ENCODE results near the gene RPS17. TPM values are rescaled to one million over a fixed set of nuclear protein-coding genes. Genes with fewer than 3 reads are reported as not detected.

RPS17 gene
- total RNA-seq, 1 donor from 2014 or later = 2,069 TPM

DNA sequence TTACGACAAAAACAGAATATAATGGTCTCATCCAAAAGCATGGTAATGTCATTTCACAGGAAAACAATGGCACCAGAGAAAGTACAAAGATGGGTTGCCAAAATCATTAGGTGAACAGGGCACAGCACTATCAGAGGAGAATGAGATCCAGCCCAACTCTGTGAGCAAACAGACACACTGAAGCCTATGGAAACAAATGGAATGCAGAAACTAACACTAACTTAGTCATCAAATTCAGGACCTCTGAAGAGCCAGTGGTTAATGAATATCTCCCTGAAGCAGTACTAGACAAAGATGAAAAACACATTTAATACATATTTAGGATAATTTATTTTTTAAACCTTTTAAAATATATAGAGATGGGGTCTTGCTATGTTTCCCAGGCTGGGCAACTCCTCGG lies 14.6 kb upstream of the RPS17 start:
- no peak for DNase-seq (ENCODE audit: low read depth, low spot score)

DNA sequence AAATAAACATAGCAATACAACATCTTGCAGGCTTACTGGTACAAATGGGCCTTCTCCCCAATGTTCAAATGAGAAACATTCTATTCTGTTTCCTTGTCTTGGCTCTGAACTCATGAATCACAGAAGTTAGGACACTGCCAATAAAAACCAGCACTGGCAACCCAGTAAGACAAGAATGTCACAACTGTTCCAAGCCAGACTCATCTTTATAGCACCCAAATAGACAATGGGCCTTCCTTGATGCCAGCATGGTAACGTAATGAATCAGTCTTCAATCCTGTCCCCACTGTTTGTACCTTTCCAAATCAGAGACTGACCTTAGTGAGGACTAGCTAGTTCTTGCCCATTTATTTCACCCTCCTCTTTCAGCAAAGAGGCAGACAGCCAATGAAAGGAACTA lies 14.1 kb upstream of the RPS17 start:
- no peak for DNase-seq (ENCODE audit: low read depth, low spot score)
- no peaks in the 10 kb centered on the region for H3K4me1 Mint-ChIP-seq
- no peak overlapping the region for H3K27ac Mint-ChIP-seq (ENCODE audit: unreplicated experiment)
- no peaks in the 10 kb centered on the region for H3K36me3 Mint-ChIP-seq (ENCODE audit: low read depth)
- H3K27me3 Mint-ChIP-seq (ENCODE audit: low read depth) = peaks cover 5% of the 10 kb centered on the region
- no peak for TF ChIP-seq CTCF (conservative IDR thresholded peaks at IDR 0.05)
- no peak overlapping the region for H3K4me3 Mint-ChIP-seq
- no peaks in the 10 kb centered on the region for H3K9me3 Mint-ChIP-seq

More for the DNA sequence above, 14.6 kb upstream of the RPS17 start:
- Mint-ChIP-seq H3K36me3 (ENCODE audit: low read depth) (no peaks in the 10 kb centered on the region), H3K9me3 (no peaks in the 10 kb centered on the region), H3K27ac (ENCODE audit: unreplicated experiment) (no peak overlapping the region), H3K4me1 (no peaks in the 10 kb centered on the region), H3K4me3 (no peak overlapping the region), H3K27me3 (ENCODE audit: low read depth) (peaks cover 5% of the 10 kb centered on the region)
- no peak for TF ChIP-seq CTCF (conservative IDR thresholded peaks at IDR 0.05)

- no peaks in the 10 kb centered on the region for H3K36me3 Mint-ChIP-seq (ENCODE audit: low read depth)
- no peaks in the 10 kb centered on the region for H3K9me3 Mint-ChIP-seq
- H3K4me3 Mint-ChIP-seq = no peak overlapping the region
- DNase-seq (ENCODE audit: low read depth, low spot score) = no peak
- TF ChIP-seq CTCF (conservative IDR thresholded peaks at IDR 0.05) = no peak
- H3K27ac Mint-ChIP-seq (ENCODE audit: unreplicated experiment) = no peak overlapping the region
- peaks cover 5% of the 10 kb centered on the region for H3K27me3 Mint-ChIP-seq (ENCODE audit: low read depth)
- no peaks in the 10 kb centered on the region for H3K4me1 Mint-ChIP-seq
Measured at GRCh38 chr15:82553846-82554245, 13.6 kb upstream of the RPS17 start.

- DNase-seq (ENCODE audit: low read depth, low spot score) = no peak
- Mint-ChIP-seq H3K27ac (ENCODE audit: unreplicated experiment) (no peak overlapping the region), H3K9me3 (no peaks in the 10 kb centered on the region), H3K4me3 (no peak overlapping the region), H3K27me3 (ENCODE audit: low read depth) (peaks cover 5% of the 10 kb centered on the region), H3K36me3 (ENCODE audit: low read depth) (no peaks in the 10 kb centered on the region), H3K4me1 (no peaks in the 10 kb centered on the region)
- no peak for TF ChIP-seq CTCF (conservative IDR thresholded peaks at IDR 0.05)
Measured at GRCh38 chr15:82552861-82553260, 12.6 kb upstream of the RPS17 start.

DNA sequence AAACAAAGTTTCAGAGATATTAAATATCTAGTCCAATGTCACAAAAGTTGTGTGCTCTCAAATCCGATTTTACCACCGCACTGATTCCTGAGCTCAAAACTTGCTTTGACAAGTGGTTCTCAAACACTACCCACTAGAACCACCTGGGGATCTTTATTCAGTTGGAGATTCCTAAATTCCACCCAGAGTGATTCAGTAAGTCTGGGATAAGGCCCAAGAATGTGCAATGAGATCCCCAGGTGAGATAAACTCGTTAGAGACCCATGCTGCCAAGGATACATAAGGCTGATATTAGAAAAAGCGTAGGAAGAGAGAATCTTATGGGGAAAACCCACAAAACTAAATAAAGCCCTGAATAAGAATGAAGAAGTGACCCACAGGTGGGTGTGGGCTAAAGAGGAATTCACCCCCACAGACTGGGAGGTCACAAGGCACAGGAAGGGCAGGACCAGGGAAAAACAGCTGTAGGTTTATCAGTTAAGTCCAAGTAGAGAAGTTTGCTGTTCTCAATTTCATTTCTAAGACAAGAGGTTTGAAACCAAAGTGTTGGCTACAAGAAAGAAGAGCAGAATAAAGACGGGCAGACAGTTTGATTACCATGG lies 11.5 kb upstream of the RPS17 start:
- Mint-ChIP-seq H3K36me3 (ENCODE audit: low read depth) (no peaks in the 10 kb centered on the region), H3K4me1 (no peaks in the 10 kb centered on the region), H3K4me3 (no peak overlapping the region), H3K9me3 (no peaks in the 10 kb centered on the region), H3K27me3 (ENCODE audit: low read depth) (peaks cover 5% of the 10 kb centered on the region), H3K27ac (ENCODE audit: unreplicated experiment) (no peak overlapping the region)
- no peak for DNase-seq (ENCODE audit: low read depth, low spot score)
- TF ChIP-seq CTCF (conservative IDR thresholded peaks at IDR 0.05) = no peak
